Esophagus muscularis mucosa (tissue), 4 donors: Measurements from ENCODE around the gene FADS3. TPM values are rescaled to one million over a fixed set of nuclear protein-coding genes. Genes with fewer than 3 reads are reported as not detected.

Experiments
- DNase-seq: peaks from one replicate; pipeline ENCODE4 v3.0.0-alpha.2; 2017; ENCODE audit errors: extremely low spot score
- H3K27ac ChIP-seq, 4 donors: fragments of 200-600 bp; sonication (generic); replicated peaks in 1 of 4; 1 replicate in 3 of 4; 2 replicates in 1 of 4; pipeline ENCODE4 v1.5.1; 2016 to 2019; ENCODE audit warnings: mild to moderate bottlenecking in 1 of 4
- H3K27me3 ChIP-seq, 4 donors: fragments of 200-600 bp; sonication (generic); one replicate each; pipeline versions ENCODE4 v1.5.1 to v1.6.0; 2016 to 2019
- H3K36me3 ChIP-seq, 4 donors: fragments of 200-600 bp; sonication (generic); one replicate each; pipeline ENCODE4 v1.5.1; 2016 to 2019
- H3K4me1 ChIP-seq, 4 donors: fragments of 200-600 bp; sonication (generic); one replicate each; pipeline ENCODE4 v1.5.1; 2016 to 2019
- H3K4me3 ChIP-seq, 4 donors: fragments of 200-600 bp; sonication (generic); 1 replicate in 2 of 4; 2 replicates in 2 of 4; pipeline ENCODE4 v1.5.1; 2016 to 2019; ENCODE audit warnings: mild to moderate bottlenecking in 4 of 4, moderate library complexity in 1 of 4
- H3K9me3 ChIP-seq, 4 donors: fragments of 200-600 bp; sonication (generic); 1 replicate in 3 of 4; 2 replicates in 1 of 4; pipeline ENCODE4 v1.5.1; 2016 to 2019
- EP300 ChIP-seq: sonication (generic); formaldehyde crosslinking; IDR thresholded peaks from one replicate; pipeline ENCODE4 v1.6.1; 2017; ENCODE audit warnings: antibody characterized with exemption
- POLR2A ChIP-seq: fragments of 450-650 bp; IDR thresholded peaks from one replicate; pipeline ENCODE4 v1.6.1; 2017; ENCODE audit warnings: antibody characterized with exemption, moderate library complexity, mild to moderate bottlenecking, low read depth
- POLR2AphosphoS5 ChIP-seq, 2 donors: sonication (generic); formaldehyde crosslinking; IDR thresholded peaks; one replicate each; pipeline ENCODE4 v1.6.1; 2017; ENCODE audit warnings: antibody characterized with exemption in 2 of 2
- WGBS: methylation state at CpG from one replicate; pipeline ENCODE4 v1.1.5; 2018; 5-methylcytosine and 5-hydroxymethylcytosine counted together
- intact Hi-C: fragments of 100-400 bp; cut with DNase I; formaldehyde crosslinking; loops from one replicate; pipeline ENCODE4 v1.15.1; 2023
- total RNA-seq, 4 donors: library from RNA; depleted of rRNA; stranded (reverse); fragments of >200 nt; gene quantifications; one replicate each; pipeline versions ENCODE4 v1.1.0 to v1.2.1, GENCODE V29; 2016
- TF ChIP-seq, protein P1 (sequence below), 3 experiments: fragments of 200-600 bp in 2 of 3; fragments of 450-650 bp in 1 of 3; sonication (generic) in 2 of 3; IDR thresholded peaks; one replicate each; pipeline ENCODE4 v1.5.1; 2017 to 2019; ENCODE audit warnings: antibody characterized with exemption in 3 of 3, mild to moderate bottlenecking in 2 of 3, moderate library complexity in 1 of 3

FADS3 gene
- total RNA-seq, 4 donors from 2014 or later: 42.4 to 103 (median 57.8) TPM

DNA sequence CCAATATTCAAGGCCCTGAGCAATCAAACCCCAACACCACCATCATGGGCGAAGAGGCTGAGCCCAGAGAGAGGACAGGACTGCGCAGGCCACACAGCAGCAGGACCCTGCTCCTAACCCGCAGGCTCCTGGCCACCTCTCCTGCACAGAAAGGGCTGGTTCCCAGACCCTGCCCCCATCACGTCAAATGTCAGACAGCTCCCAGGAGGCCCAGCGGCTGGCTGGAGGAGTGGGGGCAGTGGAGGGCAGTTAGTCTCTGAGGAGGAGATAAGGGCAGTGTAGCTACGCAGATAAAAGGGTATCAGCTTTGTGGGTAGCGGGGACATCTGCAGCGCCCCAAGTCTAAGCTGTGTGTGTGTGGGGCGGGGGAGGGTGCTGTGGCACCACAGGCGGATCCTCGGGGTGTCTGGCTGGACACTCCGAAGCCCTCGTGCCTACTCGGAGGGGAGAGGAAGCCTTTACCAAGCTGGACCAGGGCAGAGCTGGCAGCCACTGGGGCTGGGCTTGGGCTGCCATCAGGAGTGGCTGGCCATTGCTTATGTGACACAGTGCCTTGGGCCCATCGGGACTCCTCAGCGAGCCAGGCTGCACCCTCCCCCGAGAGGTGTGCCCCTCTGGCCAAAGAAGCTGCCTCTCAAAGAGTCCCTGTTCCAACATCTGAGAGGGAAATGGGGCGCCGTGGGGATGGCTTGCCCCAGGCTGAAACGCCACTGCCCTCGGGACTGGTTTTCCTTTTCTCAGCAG is 21.5 kb downstream of the FADS3 start:
- no peak overlapping the region for H3K4me3 ChIP-seq
- H3K27me3 ChIP-seq: no peaks in the 10 kb centered on the region
- no peak for DNase-seq
- peaks cover 0 to 49% (median 14%) of the 10 kb centered on the region in 4 donors for H3K36me3 ChIP-seq
- 65% methylated on average over 12 of the region's 21 CpGs for WGBS
- peaks cover 10 to 27% (median 17%) of the 10 kb centered on the region in 4 donors for H3K4me1 ChIP-seq
- H3K9me3 ChIP-seq: no peaks in the 10 kb centered on the region
- peak overlapping the region in 2 of 4 donors; percentile 2 to 35 for H3K27ac ChIP-seq
- TF ChIP-seq POLR2A: no peak
- no peak for TF ChIP-seq EP300
- TF ChIP-seq POLR2AphosphoS5 (IDR thresholded peaks at IDR 0.05): no peak
- TF ChIP-seq, protein P1, sequence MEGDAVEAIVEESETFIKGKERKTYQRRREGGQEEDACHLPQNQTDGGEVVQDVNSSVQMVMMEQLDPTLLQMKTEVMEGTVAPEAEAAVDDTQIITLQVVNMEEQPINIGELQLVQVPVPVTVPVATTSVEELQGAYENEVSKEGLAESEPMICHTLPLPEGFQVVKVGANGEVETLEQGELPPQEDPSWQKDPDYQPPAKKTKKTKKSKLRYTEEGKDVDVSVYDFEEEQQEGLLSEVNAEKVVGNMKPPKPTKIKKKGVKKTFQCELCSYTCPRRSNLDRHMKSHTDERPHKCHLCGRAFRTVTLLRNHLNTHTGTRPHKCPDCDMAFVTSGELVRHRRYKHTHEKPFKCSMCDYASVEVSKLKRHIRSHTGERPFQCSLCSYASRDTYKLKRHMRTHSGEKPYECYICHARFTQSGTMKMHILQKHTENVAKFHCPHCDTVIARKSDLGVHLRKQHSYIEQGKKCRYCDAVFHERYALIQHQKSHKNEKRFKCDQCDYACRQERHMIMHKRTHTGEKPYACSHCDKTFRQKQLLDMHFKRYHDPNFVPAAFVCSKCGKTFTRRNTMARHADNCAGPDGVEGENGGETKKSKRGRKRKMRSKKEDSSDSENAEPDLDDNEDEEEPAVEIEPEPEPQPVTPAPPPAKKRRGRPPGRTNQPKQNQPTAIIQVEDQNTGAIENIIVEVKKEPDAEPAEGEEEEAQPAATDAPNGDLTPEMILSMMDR (IDR thresholded peaks at IDR 0.05): no peak
- intact Hi-C loops: loop anchor here (5.0 kb wide), 1 partner anchor 73 kb away; no protein-coding TSS in a partner anchor

DNA sequence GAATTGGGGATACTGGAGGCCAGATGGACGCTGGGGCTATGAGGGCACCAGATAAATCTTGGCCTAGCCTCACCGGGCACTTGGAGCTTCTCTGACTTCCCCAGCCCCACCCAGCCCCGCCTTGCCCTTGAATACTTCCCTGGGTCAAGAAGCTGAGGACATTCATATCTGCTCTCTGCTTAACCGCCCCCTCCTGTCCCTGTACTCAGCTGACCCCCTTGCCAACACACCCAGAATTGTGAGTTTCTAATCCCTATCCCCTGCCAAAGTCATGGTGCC is 22.0 kb downstream of the FADS3 start:
- DNase-seq: no peak
- no peak for TF ChIP-seq EP300
- TF ChIP-seq POLR2AphosphoS5 (IDR thresholded peaks at IDR 0.05): no peak
- TF ChIP-seq, protein P1 (IDR thresholded peaks at IDR 0.05): no peak
- no peak for TF ChIP-seq POLR2A
- H3K9me3 ChIP-seq: no peaks in the 10 kb centered on the region
- H3K27ac ChIP-seq: peak overlapping the region in 1 of 4 donors; percentile 2
- WGBS: 74% methylated on average over 3 of the region's 4 CpGs
- H3K36me3 ChIP-seq: peaks cover 0 to 51% (median 14%) of the 10 kb centered on the region in 4 donors
- no peaks in the 10 kb centered on the region for H3K27me3 ChIP-seq
- no peak overlapping the region for H3K4me3 ChIP-seq
- H3K4me1 ChIP-seq: peaks cover 10 to 23% (median 17%) of the 10 kb centered on the region in 4 donors
- intact Hi-C loops: no loop called here

- no peak overlapping the region for H3K4me3 ChIP-seq
- 90% methylated on average over 5 of the region's 14 CpGs for WGBS
- H3K9me3 ChIP-seq: no peaks in the 10 kb centered on the region
- TF ChIP-seq EP300 (no peak), POLR2AphosphoS5 (IDR thresholded peaks at IDR 0.05) (no peak), POLR2A (no peak)
- TF ChIP-seq, protein P1 (IDR thresholded peaks at IDR 0.05): no peak
- peaks cover under 1 to 51% (median 12%) of the 10 kb centered on the region in 4 donors for H3K36me3 ChIP-seq
- no peak overlapping the region for H3K27ac ChIP-seq
- no peaks in the 10 kb centered on the region for H3K27me3 ChIP-seq
- no peak for DNase-seq
- H3K4me1 ChIP-seq: peaks cover 10 to 21% (median 15%) of the 10 kb centered on the region in 4 donors
- intact Hi-C loops: no loop called here
Observed at GRCh38 chr11:61868571-61869428, 22.5 kb downstream of the FADS3 start.

- 80% methylated on average over 6 of the region's 6 CpGs for WGBS
- intact Hi-C loops: no loop called here
- DNase-seq: no peak
- Histone ChIP-seq H3K4me3 (no peak overlapping the region), H3K27me3 (no peaks in the 10 kb centered on the region), H3K27ac (no peak overlapping the region), H3K36me3 (peaks cover 0 to 55% (median 18%) of the 10 kb centered on the region in 4 donors), H3K9me3 (no peaks in the 10 kb centered on the region), H3K4me1 (peaks cover 10 to 21% (median 13%) of the 10 kb centered on the region in 4 donors)
- no peak for TF ChIP-seq POLR2AphosphoS5 (IDR thresholded peaks at IDR 0.05)
- TF ChIP-seq, protein P1 (IDR thresholded peaks at IDR 0.05): no peak
Observed at GRCh38 chr11:61866958-61867343, 24.4 kb downstream of the FADS3 start.
